ENCODE data around the gene CEP126.

Gene CEP126, protein sequence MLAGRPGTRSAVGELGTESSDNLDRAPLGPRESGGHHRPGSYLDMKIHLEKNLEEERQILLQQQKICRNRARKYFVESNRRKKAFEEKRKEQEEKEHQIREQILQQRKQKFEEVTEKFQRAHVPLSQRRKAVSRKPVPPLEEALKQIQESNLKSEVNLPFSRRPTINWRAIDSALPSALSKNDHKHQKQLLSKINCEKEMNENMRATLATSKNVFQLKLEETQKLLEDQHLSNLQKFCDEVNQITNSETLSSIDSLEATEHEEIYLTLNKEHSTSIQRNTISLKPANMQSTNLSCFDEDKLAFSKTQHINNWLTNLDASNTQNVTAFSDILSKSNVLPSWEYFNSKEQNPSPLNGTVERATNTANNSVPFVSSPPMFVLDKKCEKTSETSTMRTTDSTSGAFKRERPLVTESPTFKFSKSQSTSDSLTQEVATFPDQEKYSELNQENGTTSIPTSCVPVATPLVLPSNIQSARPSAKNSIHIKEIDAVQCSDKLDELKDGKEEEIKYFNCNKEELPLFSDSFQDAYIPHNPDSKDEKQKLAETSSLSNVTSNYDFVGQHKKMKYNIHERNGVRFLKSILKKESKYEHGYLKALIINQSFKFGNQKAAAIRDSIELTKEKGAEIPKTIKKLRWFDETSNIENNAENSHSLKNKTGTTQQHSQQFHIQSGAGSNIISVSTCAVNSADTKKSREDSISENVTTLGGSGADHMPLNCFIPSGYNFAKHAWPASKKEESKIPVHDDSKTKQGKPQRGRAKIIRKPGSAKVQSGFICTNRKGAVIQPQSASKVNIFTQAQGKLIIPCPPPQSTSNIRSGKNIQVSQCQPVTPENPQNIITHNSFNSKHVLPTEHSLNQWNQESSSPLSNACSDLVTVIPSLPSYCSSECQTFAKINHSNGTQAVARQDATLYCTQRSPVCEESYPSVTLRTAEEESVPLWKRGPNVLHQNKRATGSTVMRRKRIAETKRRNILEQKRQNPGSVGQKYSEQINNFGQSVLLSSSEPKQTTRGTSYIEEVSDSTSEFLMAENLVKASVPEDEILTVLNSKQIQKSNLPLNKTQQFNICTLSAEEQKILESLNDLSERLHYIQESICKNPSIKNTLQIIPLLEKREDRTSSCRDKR

DNA sequence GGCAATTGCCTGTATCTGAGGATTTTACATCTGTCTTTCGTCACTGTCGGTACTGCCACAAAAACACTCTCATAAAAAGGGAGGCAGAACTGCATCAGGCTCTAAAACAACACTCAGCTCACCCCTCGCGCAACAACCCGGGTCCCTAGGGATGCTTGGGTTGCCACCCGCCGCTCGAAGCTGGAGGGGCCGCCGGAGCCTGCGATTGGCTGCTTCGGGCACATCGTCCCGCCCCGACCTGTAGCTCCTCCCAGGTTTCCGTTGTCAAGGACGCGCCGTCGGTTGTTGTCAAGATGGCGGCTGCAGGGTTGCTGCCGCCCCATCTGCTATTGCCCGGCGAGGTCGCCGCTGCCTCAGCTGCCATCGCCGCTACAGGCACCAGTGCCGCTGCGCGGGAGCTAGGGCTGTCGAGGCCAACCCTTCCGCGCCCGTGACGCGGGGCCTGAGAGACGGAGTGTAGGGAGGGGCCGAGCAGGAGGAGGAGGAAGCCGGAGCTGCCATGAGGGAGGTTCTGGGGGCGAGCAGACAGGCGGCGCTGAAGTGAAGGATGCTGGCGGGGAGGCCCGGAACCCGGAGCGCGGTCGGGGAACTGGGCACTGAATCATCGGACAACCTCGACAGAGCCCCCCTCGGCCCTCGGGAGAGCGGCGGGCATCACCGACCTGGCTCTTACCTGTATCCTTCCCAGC, at the start of gene CEP126:
TSS of gene CEP126 (plus strand) at position 273 of the 689 bp plus-strand sequence. CDS start at position 548, 275 bp downstream.
- DNase-seq, result no peak

DNA sequence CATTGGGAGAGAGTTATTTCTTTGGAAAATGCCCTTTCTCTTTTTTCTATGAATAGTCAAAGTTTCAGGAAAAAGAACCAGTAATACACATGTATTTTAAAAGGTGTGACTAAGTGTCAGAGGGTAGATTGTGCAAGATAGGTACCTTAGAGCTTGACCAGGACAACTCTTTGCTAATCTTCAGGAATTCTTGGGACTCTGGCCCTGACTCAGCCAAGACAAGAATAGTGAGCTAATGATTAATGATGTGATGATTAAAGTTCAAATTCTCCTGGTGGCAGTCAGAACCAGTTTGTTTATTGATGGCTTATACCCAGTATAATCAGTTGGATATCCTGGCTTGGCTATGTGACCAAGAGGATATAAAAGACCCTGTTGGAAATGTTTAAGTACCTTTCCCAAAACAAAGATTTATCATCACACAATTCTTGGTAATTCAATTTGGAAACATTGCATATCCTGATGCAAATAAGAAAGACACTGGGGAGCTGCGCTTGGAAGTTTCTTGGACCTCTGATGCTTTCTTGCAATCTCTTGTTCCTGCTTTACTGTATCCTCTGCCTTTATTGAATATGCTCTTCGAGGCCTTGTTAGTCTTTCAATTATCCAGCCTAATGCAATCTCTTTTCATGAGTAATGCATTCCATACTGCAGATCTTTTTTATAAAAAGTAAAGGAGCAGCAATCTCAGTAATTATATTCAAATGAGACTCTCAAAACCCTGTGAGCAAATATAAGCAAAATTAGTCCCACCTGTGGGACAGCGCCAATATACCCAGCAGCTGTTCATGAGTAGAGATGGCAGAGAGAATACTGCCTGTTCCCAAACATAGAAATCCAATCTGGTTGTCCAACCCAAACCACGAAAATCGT, 48.0 kb upstream of the CEP126 start:
- DNase-seq, result no peak

DNA sequence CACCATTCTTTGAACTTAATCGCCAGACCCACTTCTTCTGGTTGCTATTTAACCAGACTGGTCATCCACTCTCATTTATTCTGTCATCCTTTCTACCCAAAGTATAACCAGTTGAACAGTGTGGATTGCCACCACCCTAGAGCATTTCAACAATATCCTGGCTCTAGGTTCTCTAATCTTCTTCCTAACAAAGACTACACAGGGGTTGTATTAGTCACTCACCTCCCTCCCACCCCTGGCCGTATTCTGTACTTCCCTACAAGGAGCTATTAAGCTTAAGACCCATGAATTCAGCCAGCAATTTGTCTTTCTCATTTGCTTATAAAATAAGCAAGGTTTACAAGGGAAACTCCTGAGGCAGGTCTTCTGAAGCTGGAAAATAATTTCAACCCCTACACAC, 46.9 kb upstream of the CEP126 start:
- DNase-seq, result no peak

DNA sequence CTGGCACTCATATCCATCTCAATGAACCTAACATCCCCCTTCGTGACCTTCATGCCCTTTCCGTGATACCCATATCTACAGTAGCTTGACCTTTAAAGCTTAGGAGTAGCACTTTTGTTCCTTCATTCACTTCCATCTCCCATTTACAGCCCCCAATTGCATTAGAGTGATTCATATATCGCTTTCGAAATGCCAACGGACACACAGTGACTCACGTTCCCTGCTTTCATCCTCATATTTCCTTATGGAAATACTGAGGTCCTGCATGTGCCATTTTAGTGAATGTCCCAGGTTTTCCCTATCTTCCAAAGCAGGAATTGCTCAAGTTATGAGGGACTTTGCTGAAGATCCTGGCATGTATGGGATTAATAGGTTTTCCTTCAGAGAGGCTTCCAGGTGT, 44.3 kb upstream of the CEP126 start:
- DNase-seq, result no peak

DNA sequence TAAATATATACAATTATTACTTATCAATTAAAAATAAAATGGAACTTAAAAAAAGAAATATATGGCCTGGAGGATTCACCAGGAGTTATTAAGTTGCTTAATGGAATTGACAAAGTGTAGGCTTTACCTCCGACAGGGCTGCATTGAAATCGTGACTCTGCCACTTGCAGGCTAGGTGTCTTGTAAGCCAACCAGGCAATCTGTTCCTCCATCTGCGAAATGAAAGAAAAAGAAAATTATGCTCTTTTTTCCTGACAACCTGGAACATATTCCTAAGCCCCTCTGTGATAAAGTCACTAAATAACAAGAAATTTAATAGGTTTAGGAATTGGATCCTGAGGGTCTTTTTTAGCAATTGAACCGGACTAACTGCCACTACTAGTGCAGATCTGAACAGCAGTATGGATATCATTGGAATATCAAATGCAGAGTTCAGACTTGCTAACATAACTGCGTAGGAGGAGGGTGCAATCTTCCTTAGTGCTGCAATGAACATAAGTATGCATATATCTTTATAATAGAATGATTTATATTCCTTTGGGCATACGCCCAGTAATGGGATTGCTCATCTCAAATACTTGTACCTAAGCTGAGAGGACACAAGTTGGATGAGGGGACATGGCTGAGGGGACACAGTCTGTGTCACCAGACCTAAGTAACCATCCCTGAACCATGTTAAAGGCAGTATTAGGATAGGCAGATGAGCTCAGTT, 42.5 kb upstream of the CEP126 start:
- DNase-seq, result no peak

DNA sequence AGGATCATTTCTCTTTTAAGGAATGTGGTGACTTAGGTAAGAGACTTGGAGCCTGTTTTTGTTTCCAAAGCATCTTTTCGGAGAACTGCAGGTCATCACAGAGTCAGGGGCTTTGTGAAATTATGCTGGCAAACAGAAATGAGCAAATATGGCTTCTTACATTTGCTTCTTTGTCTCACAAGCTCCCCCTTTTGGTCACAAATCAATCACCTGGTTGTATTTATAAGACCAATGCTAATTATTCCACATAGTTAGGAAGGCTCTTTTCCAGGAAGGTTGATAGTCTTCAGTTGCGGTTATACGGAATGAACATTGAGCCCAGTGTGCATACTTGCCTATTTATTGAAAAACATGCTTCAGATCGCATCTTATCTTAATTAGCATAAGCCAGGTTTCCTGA, 34.6 kb upstream of the CEP126 start:
- DNase-seq, result no peak

DNA sequence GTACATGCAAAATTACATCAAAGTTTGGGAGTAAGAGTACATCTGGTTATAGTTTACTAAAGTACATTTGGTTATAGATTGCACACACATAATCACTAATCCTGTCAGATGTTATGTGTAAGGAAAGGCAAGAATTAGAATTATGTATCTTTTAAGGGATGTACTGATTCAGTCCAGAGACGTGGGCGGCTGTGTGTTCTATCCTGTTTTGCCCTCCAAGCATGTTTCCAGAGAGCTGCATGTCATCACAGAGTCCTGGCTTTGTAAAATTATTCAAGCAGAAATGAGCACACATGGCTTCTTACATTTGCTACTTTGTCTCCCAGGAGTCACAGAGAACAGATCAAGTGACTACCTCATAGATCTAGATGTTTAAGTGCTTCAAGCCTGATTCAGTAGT, 33.2 kb upstream of the CEP126 start:
- DNase-seq, result no peak

DNA sequence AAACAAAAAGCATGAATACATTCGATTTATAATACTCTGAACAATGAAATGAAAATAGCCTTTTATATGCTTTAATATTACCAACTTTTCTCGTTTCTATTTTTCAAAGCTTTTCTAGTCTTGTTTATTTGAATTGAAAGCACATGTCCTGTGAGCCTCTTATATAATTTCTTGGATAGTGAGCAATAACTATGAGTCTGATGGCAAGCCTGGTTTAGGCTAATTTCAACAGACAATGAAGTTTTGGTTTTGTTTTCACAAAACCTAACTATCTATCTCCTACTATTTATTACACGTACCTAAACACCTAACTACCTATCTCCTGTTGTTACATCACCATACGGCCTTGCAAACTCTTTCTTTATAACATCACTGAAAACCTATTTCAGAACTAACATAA, 29.2 kb upstream of the CEP126 start:
- no peak for DNase-seq

DNA sequence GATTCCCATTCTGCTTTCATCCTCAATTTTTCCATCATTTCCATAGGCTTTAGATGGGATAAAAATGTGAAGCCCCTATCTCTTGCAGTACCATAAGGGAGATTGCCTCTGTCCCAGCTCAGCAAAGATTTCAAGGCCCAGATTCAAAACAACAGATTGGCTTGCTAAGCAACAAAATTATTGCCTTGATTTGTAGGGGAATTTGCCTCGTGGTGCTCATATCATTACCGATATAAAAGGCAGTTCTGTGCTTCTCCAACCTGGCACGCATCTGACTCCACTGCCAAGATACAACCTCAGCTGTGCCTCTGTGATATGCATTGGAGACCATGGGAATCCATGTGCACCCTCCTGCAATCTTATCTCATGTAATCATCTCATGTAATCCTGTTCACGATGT, 25.0 kb upstream of the CEP126 start:
- DNase-seq, result no peak

DNA sequence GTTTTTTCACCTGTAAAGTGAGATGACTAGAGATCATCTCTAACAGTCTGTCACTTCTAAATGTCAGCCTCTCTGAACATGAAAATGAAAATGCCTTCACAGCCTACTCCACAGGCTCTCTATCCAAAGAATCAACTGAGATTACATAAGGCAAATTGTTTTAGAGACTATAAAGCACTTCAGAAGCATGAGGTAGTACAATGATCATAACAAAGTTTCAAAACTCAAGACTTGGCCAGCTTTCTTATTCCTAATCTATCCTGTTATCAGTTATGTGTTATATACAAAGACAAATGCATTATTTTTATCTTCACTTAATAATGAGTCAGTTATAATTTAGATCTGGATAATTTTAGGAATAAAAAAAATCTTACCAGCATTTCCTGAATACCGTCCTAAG, 20.3 kb upstream of the CEP126 start:
- DNase-seq, result no peak

DNA sequence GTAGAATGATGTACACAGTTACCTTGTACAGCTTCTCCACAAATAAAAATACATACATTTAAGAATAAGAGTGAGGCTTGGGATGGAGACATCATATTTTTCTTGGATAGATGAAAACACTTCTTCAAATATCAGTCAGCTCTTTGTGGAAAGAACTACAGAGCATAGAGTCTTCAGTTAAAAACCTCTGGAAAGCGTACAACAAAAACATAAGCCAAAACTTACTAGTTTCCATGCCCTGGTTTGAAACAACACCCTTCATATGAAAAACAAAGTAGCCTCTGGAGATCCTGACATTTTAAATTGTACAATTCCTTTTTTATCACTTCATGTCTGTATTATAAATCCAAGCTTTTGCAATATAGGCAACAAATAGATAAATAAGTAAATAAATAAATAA, 7.0 kb upstream of the CEP126 start:
- DNase-seq, result no peak

DNA sequence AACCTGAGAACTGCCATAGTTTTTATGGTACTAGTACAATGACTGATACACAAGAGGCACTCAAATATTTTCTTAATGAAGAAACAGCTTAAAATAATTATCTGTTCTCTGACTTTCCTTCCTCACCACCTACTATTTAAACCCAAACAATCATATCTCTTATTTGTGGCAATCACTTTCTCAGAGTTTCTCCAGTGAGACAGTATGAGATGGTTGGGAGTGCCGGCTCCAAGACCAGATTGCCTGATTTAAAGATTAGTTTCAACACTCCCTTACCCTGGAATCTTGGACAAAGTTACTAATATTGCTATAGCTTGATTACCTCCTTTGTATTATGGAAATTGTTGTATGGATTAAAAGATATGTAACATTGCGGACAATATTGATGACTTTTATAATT, 5.7 kb upstream of the CEP126 start:
- DNase-seq, result no peak

DNA sequence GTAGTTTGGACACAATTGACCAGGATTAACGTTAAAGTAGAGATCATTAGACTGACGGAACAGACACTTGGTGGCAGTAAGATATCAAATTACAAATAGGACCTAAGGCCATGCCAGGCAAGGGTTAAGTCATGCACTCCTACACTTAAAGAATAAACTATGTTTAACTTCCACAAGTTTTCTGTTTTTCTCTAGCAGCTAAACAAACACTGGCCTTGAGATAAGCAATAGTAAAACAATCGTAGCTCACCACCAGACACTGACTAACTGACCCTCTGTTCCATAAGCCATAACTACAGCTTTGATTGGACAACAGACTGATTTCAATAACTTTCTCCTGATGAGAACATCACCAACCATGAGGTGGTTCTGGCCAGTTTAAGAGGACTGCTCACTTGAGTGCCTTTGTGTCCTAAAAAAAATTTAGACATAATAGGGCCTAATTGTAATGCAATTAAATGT, 2.0 kb upstream of the CEP126 start:
- no peak for DNase-seq

DNA sequence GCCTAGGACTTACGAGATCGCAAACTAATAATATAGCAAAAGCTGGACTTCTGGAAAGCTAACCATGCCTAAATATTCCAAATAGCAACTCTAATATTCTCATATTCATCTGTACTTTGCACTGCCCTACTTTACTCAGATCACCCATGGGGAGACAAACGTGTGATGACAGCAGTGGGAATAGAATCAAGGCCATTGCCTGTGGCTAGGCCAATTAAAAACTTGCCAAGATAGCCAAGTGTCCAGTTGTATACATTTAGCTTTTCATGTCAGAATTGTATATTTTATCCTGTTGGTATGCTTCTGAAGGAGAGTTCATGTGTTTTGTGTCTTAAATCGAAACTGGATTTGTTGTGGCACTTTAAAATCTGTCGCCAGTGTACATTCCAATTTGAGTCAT, 1.2 kb upstream of the CEP126 start:
- no peak for DNase-seq

DNA sequence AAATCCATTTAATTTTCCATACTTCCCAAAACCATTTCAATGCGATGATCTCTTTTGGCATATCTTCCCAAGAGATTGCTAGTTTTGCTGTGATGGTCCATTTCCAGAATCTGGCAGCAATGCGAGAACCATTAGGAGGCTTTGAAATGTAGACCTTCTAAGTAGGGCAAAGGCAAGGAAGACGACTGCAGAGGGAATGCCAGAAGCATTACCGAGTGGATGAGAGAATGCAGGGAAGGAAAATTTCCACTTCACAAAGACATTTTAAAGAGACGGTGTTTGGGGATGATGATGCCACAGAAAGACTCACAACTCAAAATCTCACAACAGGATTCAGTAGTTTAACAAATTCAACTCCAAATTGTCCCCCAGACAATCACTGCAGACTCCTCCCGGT, 471 bp upstream of the CEP126 start:
- DNase-seq, result no peak

DNA sequence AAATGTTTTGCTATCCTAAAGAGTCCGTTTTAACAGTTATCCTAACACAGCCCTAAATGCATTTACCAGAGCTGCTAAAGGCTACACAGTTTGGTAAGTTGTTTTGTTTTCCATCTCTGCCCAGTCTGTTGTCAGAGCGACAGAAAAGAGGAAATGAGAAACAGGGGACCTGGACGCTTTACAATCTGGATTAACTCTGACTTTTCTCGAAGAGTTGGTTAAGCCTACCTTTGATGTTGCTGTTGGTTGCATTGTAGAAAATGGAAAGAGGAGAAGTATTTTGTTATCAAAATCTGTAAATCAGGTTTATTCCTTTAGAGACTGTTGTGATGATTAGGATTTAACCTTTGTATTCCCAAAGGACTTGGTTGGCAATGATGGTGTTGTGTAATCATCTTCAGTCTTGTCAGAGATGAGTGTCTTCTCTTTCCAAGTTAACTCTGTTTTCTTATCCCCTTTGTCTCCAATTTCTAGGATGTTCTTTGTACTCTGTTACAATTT, 1.0 kb downstream of the CEP126 start:
- DNase-seq, result peak; percentile 10

DNA sequence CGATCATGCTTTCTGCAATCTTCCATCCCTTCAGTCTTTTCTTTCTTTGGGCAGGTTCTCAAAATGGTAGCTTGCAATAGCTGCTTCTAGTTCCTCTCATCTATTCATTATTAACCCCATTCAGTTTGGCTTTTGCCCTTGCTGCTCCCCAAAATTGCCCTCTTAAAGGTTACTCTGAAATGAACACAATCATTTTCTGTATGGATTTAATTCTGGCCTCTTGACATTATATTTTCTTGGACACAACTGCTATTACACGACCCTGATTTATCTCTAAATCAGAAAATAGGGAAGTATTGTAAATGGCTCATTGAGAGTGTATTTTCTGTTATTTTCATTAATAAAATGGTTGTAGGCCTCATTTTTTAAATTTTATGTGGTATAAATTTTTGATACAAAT, 1.6 kb downstream of the CEP126 start, which contains the start of gene ANGPTL5:
TSS of gene ANGPTL5 (minus strand) at position 101 of the 400 bp plus-strand sequence. CDS start 8,613 bp downstream, outside the sequence.
- DNase-seq, result no peak

DNA sequence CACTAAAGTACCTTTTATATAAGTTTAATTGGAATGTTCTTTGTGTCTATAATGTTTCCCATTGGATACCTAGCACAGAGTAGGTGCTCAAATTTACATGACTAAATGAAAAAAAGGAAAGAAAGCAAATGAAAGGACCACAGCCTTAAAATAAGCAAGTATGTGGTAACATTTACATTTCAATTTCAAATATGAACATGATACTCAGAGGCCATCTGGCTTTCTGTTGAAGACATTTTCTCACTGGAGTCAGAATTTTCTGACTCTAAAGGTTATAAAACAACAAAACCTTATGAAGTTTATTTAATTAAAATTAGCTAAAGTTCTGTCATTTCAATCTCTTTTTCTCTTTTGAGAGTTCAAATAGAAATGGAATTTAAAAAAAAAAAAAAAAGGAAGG, 2.4 kb downstream of the CEP126 start:
- no peak for DNase-seq

DNA sequence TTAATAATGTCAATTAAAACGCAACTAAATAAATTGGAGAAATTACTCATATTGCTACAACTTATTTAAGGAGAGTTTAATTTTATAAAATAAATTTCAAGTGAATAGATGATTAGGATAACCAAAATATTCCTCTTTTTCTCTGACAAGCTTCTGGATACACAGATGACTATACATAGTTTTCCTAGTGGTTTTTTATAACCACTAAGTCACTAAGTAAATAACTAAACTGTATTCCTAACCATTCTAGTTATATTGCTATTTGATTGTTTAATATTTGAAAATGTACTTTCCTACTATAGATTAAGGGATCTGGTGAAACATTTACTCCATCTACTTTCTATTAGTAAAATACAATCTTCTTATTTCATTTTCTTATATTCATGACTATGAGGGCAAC, 6.2 kb downstream of the CEP126 start:
- no peak for DNase-seq

DNA sequence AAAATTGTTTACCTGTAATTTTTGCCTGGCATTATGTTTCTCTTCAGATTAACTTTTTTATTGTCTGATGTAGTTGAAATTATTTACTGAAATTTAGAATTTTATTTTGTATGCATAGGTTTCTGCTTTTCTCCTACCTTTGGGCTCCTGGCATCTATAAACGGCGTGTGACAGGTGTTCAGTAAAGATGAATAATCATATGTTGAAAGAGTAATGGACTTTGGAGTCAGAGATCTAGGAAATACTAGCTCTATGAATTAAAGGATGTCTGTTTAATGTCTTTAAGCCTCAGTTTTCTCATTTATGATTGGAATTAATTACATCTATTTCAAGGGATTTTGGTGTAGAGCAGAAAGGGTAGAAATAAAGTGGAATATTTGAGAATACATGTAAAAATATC, 8.7 kb downstream of the CEP126 start:
- DNase-seq, result no peak
